KMS-11 (cell line): ENCODE data around the gene C5orf46.

Experiments used
- H2AFZ ChIP-seq: fragments of 200-600 bp; sonication (generic); 2 replicates; pipeline ENCODE4 v1.6.1; 2016; ENCODE audit warnings: antibody characterized with exemption, mixed run types, low read depth
- H3K27ac ChIP-seq: fragments of 200-600 bp; sonication (generic); 2 replicates; pipeline ENCODE4 v1.6.1; 2016; ENCODE audit warnings: mild to moderate bottlenecking, mixed run types
- H3K27me3 ChIP-seq: fragments of 200-600 bp; sonication (generic); 2 replicates; pipeline ENCODE4 v1.6.1; 2017; ENCODE audit warnings: mild to moderate bottlenecking, low read depth, mixed run types, moderate library complexity; ENCODE audit not compliant: insufficient read depth
- H3K36me3 ChIP-seq: fragments of 200-600 bp; sonication (generic); 2 replicates; pipeline ENCODE4 v1.6.1; 2017; ENCODE audit warnings: mild to moderate bottlenecking, mixed run types; ENCODE audit not compliant: insufficient read depth
- H3K4me1 ChIP-seq: fragments of 200-600 bp; sonication (generic); 2 replicates; pipeline ENCODE4 v1.6.1; 2016; ENCODE audit warnings: mild to moderate bottlenecking, low read depth, mixed run types; ENCODE audit not compliant: poor library complexity, severe bottlenecking
- H3K4me2 ChIP-seq: fragments of 200-600 bp; sonication (generic); 2 replicates; pipeline ENCODE4 v1.7.0; 2016; ENCODE audit warnings: mild to moderate bottlenecking, mixed run types
- H3K4me3 ChIP-seq: fragments of 200-600 bp; sonication (generic); IDR thresholded peaks from 2 replicates; pipeline ENCODE4 v1.6.1; 2017; ENCODE audit warnings: low read depth, low read length, mixed read lengths; ENCODE audit not compliant: insufficient read depth
- H3K79me2 ChIP-seq: fragments of 200-600 bp; sonication (generic); 2 replicates; pipeline ENCODE4 v1.6.1; 2016; ENCODE audit warnings: low read depth, mixed run types; ENCODE audit not compliant: insufficient read depth
- H3K9ac ChIP-seq: fragments of 200-600 bp; sonication (generic); 2 replicates; pipeline ENCODE4 v1.6.1; 2016; ENCODE audit warnings: mild to moderate bottlenecking, mixed run types
- H4K20me1 ChIP-seq: fragments of 200-600 bp; sonication (generic); 2 replicates; pipeline ENCODE4 v1.6.1; 2016; ENCODE audit warnings: mild to moderate bottlenecking, mixed run types; ENCODE audit not compliant: insufficient read depth
- TF ChIP-seq, protein P1 (sequence below): fragments of 200-600 bp; sonication (generic); conservative IDR thresholded peaks from 2 replicates; pipeline ENCODE4 v1.6.1; 2017; ENCODE audit warnings: low read depth, mild to moderate bottlenecking, antibody characterized with exemption, low read length, moderate library complexity, mixed read lengths

C5orf46 gene

DNA sequence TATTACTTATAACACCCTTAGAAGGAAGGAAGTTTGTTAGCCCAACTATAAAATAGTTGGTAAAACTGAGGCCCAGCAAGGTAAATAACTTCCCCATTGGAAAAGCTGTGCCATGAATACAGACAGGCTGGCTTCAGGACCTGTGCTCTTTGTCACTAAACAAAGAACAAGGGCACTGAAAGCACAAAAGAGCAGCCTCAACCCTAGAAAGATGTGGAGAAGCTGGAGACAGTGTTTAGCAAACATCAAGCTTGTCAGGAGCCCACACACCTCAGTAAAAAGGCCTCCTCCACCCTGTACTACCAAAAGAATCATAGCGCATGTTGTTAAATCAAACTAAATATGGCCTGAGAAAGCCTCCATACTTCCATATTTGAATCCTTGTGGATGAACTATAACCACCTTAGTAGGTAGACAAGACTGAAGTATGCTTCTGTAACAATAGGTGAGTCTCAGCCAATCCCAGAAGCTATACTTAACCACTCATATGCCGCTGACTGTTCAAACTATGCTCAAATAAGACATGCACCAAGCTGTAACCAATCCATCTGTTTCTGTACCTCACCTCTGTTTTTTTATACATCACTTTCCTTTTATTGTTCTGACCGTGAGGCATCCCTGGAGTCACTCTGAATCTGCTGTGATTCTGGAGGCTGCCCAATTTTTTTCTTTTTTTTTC, 46.2 kb downstream of the C5orf46 start:
- Histone ChIP-seq H3K9ac (no peak overlapping the region), H3K4me3 (no peak overlapping the region), H3K4me1 (peaks cover 4% of the 10 kb centered on the region), H3K27me3 (no peaks in the 10 kb centered on the region), H4K20me1 (no peaks in the 10 kb centered on the region), H3K79me2 (no peaks in the 10 kb centered on the region), H3K4me2 (no peak overlapping the region), H3K27ac (no peak overlapping the region), H3K36me3 (no peaks in the 10 kb centered on the region), H2AFZ (no peak overlapping the region)
- TF ChIP-seq, protein P1, sequence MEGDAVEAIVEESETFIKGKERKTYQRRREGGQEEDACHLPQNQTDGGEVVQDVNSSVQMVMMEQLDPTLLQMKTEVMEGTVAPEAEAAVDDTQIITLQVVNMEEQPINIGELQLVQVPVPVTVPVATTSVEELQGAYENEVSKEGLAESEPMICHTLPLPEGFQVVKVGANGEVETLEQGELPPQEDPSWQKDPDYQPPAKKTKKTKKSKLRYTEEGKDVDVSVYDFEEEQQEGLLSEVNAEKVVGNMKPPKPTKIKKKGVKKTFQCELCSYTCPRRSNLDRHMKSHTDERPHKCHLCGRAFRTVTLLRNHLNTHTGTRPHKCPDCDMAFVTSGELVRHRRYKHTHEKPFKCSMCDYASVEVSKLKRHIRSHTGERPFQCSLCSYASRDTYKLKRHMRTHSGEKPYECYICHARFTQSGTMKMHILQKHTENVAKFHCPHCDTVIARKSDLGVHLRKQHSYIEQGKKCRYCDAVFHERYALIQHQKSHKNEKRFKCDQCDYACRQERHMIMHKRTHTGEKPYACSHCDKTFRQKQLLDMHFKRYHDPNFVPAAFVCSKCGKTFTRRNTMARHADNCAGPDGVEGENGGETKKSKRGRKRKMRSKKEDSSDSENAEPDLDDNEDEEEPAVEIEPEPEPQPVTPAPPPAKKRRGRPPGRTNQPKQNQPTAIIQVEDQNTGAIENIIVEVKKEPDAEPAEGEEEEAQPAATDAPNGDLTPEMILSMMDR = no peak

DNA sequence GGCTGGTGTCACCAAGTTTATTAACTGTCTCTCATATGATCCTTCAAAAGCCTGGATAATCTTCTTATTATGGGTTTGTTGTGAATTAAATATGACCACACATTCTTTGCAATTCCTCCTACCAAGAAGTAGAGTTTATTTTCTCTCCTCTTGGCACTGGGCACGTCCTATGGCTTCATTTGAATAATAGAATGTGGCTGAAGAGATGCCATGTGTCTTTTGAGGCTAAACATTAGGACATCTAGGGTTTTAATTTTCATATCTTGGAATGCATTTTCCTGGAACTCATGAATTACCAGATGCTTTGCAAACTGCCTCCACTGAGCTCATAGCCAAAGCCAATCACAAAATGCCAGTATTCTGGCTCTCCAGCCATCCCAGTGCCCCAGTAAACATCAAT, 47.8 kb downstream of the C5orf46 start:
- Histone ChIP-seq H4K20me1 (no peaks in the 10 kb centered on the region), H3K4me2 (no peak overlapping the region), H3K27ac (no peak overlapping the region), H3K9ac (no peak overlapping the region), H3K79me2 (no peaks in the 10 kb centered on the region), H3K4me3 (no peak overlapping the region), H2AFZ (no peak overlapping the region), H3K27me3 (no peaks in the 10 kb centered on the region), H3K36me3 (no peaks in the 10 kb centered on the region), H3K4me1 (peaks cover 4% of the 10 kb centered on the region)
- TF ChIP-seq, protein P1 = no peak

DNA sequence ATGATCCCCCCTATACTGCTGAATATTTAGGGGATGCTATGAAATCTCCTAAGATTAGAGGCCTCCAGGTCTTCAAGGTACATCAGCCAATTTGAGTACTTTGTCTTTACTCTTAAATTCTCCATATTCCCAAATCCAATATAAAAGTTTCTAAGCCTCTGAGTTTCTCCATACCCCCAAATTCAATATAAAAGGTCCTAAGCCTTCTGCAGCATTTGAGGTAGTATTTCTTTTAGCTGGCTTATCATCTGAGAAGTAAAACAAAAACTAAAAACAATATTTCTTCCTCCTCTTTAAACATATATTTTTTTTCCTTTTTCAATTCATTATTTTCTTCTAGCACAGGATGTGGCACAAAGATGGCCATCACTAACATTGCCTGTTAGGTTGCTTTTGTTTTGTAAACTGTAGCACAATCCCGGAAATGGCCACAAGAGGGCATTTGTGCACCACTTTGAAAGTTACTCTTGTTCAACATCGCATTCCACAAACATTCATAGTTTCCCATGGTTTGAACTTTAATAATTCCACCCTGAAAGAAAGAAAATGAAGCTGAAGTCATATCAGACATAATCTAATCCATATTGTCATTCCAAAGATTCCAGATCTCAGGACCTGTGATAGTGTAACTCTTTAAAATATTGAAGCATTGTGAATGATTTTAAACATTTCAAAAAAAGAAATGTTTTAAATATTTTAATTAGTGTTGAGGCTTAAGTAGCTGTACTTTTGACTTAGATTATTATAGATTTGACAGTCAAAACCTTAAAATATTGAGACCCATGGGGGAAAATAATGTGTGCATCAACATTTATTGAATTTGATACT, 48.8 kb downstream of the C5orf46 start:
- H4K20me1 ChIP-seq = no peaks in the 10 kb centered on the region
- H3K27me3 ChIP-seq = no peaks in the 10 kb centered on the region
- H2AFZ ChIP-seq = no peak overlapping the region
- no peak overlapping the region for H3K27ac ChIP-seq
- TF ChIP-seq, protein P1 = peak; percentile 86
- peaks cover 4% of the 10 kb centered on the region for H3K4me1 ChIP-seq
- no peaks in the 10 kb centered on the region for H3K36me3 ChIP-seq
- H3K4me3 ChIP-seq = no peak overlapping the region
- no peak overlapping the region for H3K9ac ChIP-seq
- H3K79me2 ChIP-seq = no peaks in the 10 kb centered on the region
- 0 out of 2 replicates have a peak overlapping the region, but pooled peaks have one; percentile 6 for H3K4me2 ChIP-seq

DNA sequence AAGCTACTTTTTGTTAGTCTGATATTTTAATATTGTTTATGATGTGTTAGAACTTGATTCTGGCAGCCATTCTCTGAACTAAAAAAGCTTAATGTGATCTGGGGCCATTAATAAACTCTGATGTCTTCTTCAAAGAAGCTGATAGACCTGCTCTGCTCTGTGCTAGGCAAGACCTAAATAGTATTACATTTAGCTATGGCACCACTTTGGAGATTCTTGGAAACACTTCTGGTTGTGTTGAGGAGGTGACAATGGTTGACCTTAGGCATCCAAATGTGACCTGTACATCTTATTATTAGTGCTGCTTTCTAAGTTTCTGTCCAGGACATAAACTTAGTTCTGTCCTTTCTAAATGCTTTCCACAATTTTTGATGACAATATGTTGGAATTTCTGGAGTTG, 49.5 kb downstream of the C5orf46 start:
- no peaks in the 10 kb centered on the region for H3K27me3 ChIP-seq
- H3K9ac ChIP-seq = no peak overlapping the region
- no peaks in the 10 kb centered on the region for H3K79me2 ChIP-seq
- no peak overlapping the region for H3K27ac ChIP-seq
- peaks cover 4% of the 10 kb centered on the region for H3K4me1 ChIP-seq
- no peak overlapping the region for H3K4me2 ChIP-seq
- no peak overlapping the region for H3K4me3 ChIP-seq
- H4K20me1 ChIP-seq = no peaks in the 10 kb centered on the region
- no peak overlapping the region for H2AFZ ChIP-seq
- no peaks in the 10 kb centered on the region for H3K36me3 ChIP-seq
- TF ChIP-seq, protein P1 = no peak
